ENCODE measurements around the gene ZRANB3. TPM values are rescaled to one million over a fixed set of nuclear protein-coding genes. Genes with fewer than 3 reads are reported as not detected.

The ZRANB3 gene
- total RNA-seq, 4 donors from 2014 or later, result 4.8 to 9.3 (median 5.5) TPM

DNA sequence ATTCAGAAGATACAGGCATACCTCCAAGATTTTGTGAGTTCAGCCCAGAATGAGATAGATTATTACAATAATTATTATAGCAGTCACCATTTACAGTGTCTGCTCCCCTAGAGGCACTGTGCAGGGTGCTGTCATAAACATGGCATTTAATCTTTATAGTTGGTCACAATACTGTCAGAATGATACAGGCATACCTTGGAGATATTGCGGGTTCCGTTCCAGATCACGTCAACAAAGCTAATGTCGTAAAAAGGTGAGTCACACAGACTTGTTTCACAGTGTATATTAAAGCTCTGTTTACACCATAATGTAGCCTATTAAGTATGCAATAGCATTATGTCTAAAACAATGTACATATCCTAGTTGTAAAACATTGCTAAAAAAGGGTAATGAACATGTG lies 45.6 kb downstream of the ZRANB3 start:
- Histone ChIP-seq H3K4me3 (no peak overlapping the region), H3K27me3 (no peaks in the 10 kb centered on the region), H3K27ac (no peak overlapping the region), H3K36me3 (peaks cover 0 to 28% (median 0%) of the 10 kb centered on the region in 3 donors), H3K4me1 (no peaks in the 10 kb centered on the region), H3K9me3 (peaks cover 0 to 11% (median 2%) of the 10 kb centered on the region in 4 donors)
- TF ChIP-seq, protein P1, sequence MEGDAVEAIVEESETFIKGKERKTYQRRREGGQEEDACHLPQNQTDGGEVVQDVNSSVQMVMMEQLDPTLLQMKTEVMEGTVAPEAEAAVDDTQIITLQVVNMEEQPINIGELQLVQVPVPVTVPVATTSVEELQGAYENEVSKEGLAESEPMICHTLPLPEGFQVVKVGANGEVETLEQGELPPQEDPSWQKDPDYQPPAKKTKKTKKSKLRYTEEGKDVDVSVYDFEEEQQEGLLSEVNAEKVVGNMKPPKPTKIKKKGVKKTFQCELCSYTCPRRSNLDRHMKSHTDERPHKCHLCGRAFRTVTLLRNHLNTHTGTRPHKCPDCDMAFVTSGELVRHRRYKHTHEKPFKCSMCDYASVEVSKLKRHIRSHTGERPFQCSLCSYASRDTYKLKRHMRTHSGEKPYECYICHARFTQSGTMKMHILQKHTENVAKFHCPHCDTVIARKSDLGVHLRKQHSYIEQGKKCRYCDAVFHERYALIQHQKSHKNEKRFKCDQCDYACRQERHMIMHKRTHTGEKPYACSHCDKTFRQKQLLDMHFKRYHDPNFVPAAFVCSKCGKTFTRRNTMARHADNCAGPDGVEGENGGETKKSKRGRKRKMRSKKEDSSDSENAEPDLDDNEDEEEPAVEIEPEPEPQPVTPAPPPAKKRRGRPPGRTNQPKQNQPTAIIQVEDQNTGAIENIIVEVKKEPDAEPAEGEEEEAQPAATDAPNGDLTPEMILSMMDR (IDR thresholded peaks at IDR 0.05), result no peak
- TF ChIP-seq POLR2A (IDR thresholded peaks at IDR 0.05) (no peak), EP300 (IDR thresholded peaks at IDR 0.05) (no peak)
- no peak for DNase-seq (ENCODE audit: low spot score in 2 of 2)
- 98 to 99% methylated on average over 4 of the region's 4 CpGs for WGBS, 2 donors

DNA sequence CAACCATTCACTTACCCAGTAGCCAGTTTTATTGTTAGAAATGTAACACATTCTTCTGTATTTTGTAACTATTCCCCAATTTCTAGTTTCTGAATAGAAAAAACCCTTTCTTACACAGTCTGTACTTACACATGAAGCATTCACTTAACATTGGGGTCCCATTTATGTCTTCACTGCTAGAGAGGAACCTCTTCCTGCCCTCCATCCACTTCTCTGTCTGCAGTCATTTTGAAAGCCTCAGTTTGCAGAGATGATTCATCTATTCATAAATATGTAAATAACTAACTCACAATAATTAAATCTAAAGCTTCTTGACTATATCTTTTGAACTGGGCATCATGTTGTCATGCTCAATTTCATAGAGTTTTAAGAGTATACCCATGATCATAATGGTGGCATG lies 55.9 kb downstream of the ZRANB3 start:
- no peak for DNase-seq (ENCODE audit: low spot score in 2 of 2)
- no peaks in the 10 kb centered on the region for H3K36me3 ChIP-seq
- peaks cover 0 to 6% (median 0%) of the 10 kb centered on the region in 4 donors for H3K9me3 ChIP-seq

DNA sequence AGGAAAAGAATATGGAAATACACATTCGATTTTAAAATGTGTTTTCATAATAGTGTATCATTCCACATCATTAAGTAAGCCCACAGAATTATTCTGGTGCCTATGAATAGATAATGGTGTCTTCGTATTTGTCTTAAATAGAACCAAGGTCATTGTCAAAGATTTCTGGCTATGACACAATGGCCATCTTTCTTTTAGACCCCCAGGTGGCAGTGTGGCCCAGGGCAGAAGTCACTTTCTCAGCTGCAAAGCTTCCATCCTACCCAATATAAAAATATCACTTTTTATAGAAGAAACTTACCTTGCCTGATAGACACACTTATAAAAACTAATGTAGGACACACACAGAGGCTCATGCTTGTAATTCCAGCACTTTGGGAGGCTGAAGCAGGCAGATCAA lies 57.5 kb downstream of the ZRANB3 start:
- no peaks in the 10 kb centered on the region for H3K36me3 ChIP-seq
- 65 to 78% methylated on average over 2 of the region's 2 CpGs for WGBS, 2 donors
- no peak overlapping the region for H3K4me3 ChIP-seq
- no peak overlapping the region for H3K27ac ChIP-seq
- no peaks in the 10 kb centered on the region for H3K27me3 ChIP-seq
- no peaks in the 10 kb centered on the region for H3K9me3 ChIP-seq
- no peak for DNase-seq (ENCODE audit: low spot score in 2 of 2)
- TF ChIP-seq EP300 (IDR thresholded peaks at IDR 0.05), result no peak
- TF ChIP-seq, protein P1 (IDR thresholded peaks at IDR 0.05), result peak in 1 of 5 experiments; percentile 12
- H3K4me1 ChIP-seq, result no peaks in the 10 kb centered on the region

More for the DNA sequence above, 55.9 kb downstream of the ZRANB3 start:
- no peak overlapping the region for H3K27ac ChIP-seq
- no peaks in the 10 kb centered on the region for H3K4me1 ChIP-seq
- no peaks in the 10 kb centered on the region for H3K27me3 ChIP-seq
- no peak overlapping the region for H3K4me3 ChIP-seq
- TF ChIP-seq POLR2A (IDR thresholded peaks at IDR 0.05), result no peak
- TF ChIP-seq, protein P1 (IDR thresholded peaks at IDR 0.05), result no peak
- TF ChIP-seq EP300 (IDR thresholded peaks at IDR 0.05), result no peak

DNA sequence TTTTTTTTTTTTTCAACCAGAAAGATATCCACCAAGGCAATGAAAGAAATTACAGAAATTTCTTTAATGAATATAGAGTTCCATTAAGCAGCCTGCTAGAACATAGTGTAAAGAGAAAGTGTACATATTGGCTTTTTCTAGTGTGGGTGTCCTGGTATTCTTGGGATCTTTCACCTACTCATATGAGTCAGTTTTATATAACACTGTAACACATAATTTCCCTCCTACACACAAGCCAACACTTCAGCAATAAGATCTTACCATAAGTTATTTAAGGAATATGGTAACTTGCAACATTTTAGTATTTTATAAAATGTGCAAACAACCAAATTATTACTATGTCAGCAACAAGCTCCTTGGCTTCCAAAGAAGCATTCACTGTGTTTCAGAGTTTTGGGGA lies 59.9 kb downstream of the ZRANB3 start:
- no peak for DNase-seq (ENCODE audit: low spot score in 2 of 2)
- Histone ChIP-seq H3K4me1 (no peaks in the 10 kb centered on the region), H3K9me3 (no peaks in the 10 kb centered on the region)

DNA sequence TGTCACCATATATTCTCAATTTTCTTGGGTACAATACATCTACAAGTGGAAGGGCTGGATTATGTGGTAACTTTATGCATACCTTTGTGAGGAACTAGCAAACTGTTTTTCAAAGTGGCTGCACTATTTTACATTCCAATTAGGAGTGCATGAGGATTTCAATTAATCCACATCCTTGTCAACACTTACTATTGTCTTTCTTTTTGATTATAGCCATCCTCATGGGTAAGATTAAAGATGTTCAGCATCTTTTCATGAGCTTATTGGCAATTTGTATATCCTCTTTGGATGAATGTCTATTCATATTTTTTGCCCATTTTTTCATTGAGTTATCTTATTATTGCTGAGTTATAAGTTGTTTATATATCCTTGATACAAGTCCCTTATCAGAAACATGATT lies 73.7 kb downstream of the ZRANB3 start:
- no peak overlapping the region for H3K27ac ChIP-seq
- no peaks in the 10 kb centered on the region for H3K27me3 ChIP-seq
- TF ChIP-seq EP300 (IDR thresholded peaks at IDR 0.05), result no peak
- TF ChIP-seq POLR2A (IDR thresholded peaks at IDR 0.05), result no peak
- TF ChIP-seq, protein P1 (IDR thresholded peaks at IDR 0.05), result no peak
- no peak overlapping the region for H3K4me3 ChIP-seq
- no peak for DNase-seq (ENCODE audit: low spot score in 2 of 2)
- H3K9me3 ChIP-seq, result peaks cover 0 to 30% (median 4%) of the 10 kb centered on the region in 4 donors
- H3K36me3 ChIP-seq, result peaks cover 0 to 4% (median 0%) of the 10 kb centered on the region in 3 donors
- H3K4me1 ChIP-seq, result no peaks in the 10 kb centered on the region

More for the DNA sequence above, 59.9 kb downstream of the ZRANB3 start:
- Histone ChIP-seq H3K27me3 (no peaks in the 10 kb centered on the region), H3K27ac (no peak overlapping the region), H3K36me3 (no peaks in the 10 kb centered on the region), H3K4me3 (no peak overlapping the region)
- TF ChIP-seq POLR2A (IDR thresholded peaks at IDR 0.05) (no peak), EP300 (IDR thresholded peaks at IDR 0.05) (no peak)
- TF ChIP-seq, protein P1 (IDR thresholded peaks at IDR 0.05), result no peak

Data from tibial nerve (tissue), 4 donors.